Aorta (tissue), 5 donors: Measurements from ENCODE around the gene CD4. TPM values are rescaled to one million over a fixed set of nuclear protein-coding genes. Genes with fewer than 3 reads are reported as not detected.

Source experiments
- ATAC-seq: fragments of 200-7000 bp; cut with Tn5 transposase; one replicate; pipeline ENCODE4 v1.9.1; 2022; ENCODE audit warnings: moderate library complexity; ENCODE audit not compliant: low FRiP score
- DNase-seq, 2 donors: peaks; one replicate each; pipeline ENCODE4 v3.0.0-alpha.2; 2020
- H3K27ac ChIP-seq, 2 donors: one replicate each; pipeline ENCODE4 v1.5.1; 2013; ENCODE audit warnings: low read length in 2 of 2, mild to moderate bottlenecking in 2 of 2, moderate library complexity in 2 of 2, control low read depth in 1 of 2, inconsistent platforms in 1 of 2, low read depth in 1 of 2
- H3K27me3 ChIP-seq, 2 donors: one replicate each; pipeline ENCODE4 v1.6.1; 2013; ENCODE audit warnings: control low read depth in 1 of 2, low read length in 1 of 2, mild to moderate bottlenecking in 1 of 2, moderate library complexity in 1 of 2; ENCODE audit not compliant: insufficient read depth in 2 of 2, control insufficient read depth in 1 of 2
- H3K36me3 ChIP-seq, 2 donors: one replicate each; pipeline ENCODE4 v1.6.1; 2013; ENCODE audit warnings: control low read depth in 1 of 2, low read length in 1 of 2, mild to moderate bottlenecking in 1 of 2; ENCODE audit not compliant: insufficient read depth in 2 of 2, control insufficient read depth in 1 of 2
- H3K4me1 ChIP-seq, 2 donors: one replicate each; pipeline ENCODE4 v1.6.1; 2013; ENCODE audit warnings: low read length in 2 of 2, control low read depth in 1 of 2, mild to moderate bottlenecking in 1 of 2, moderate library complexity in 1 of 2; ENCODE audit not compliant: insufficient read depth in 2 of 2, control insufficient read depth in 1 of 2
- H3K4me3 ChIP-seq, 2 donors: one replicate each; pipeline ENCODE4 v1.5.1; 2013; ENCODE audit warnings: low read length in 2 of 2, control low read depth in 1 of 2, mild to moderate bottlenecking in 1 of 2
- H3K9me3 ChIP-seq: one replicate; pipeline ENCODE4 v1.6.1; 2013; ENCODE audit warnings: mild to moderate bottlenecking, low read length; ENCODE audit not compliant: control insufficient read depth
- WGBS, 2 donors: extraction: QIAGEN DNeasy Blood & Tissue Kit; methylation state at CpG; one replicate each; pipeline ENCODE4 v1.1.7; 2013; 5-methylcytosine and 5-hydroxymethylcytosine counted together
- intact Hi-C, 2 donors: fragments of 100-400 bp; cut with DNase I; formaldehyde crosslinking; loops; one replicate each; pipeline versions ENCODE4 v1.14.2 to v1.15.0; 2022
- polyA plus RNA-seq, 2 donors: library from polyadenylated mRNA; stranded (reverse); fragments of 200-250 nt; gene quantifications; one replicate each; pipeline ENCODE4 v1.2.3, GENCODE V29; 2013
- total RNA-seq, 2 donors: library from RNA; stranded (reverse); fragmentation: NEBNext Ultra II Directional; extraction: Animal tissue kit (Norgen Biotek cat#: 25700); gene quantifications; one replicate each; pipeline ENCODE4 v1.2.1, GENCODE V29; 2021
- donor health status: healthy with polysubstance abuse.
- donor health status: Bipolar disorder and iron deficiency.
- donor health status: DM: no; HTN: no; CAD: no.
- donor health status: DM: no; HTN: no; CAD: no.
- donor health status: DM: yes; HTN: yes; CAD: no.

The CD4 gene
- total and polyA plus RNA-seq, 4 donors, result 2.1 to 40.6 (median 17.2) TPM

DNA sequence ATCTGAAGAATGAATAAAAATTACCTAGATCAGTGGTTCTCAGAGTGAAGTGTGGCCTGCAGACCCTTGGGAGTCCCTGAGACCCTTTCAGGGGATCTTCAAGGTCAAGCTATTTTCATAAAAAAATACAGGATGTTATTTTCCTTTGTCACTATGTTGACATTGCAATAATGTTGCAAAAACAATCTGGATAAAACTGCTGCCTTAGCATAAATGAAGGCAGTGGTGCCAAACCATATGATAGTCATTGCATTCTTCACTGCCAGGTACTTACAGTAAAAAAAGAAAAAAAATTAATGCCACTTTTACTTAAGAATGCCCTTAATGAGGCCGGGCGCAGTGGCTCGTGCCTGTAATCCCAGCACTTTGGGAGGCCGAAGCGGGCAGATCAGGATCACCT, 2.0 kb upstream of the CD4 start:
- no peak for ATAC-seq
- WGBS, 2 donors, result 96 to 97% methylated on average over 5 of the region's 5 CpGs

GRCh38 chr12:6790496-6791150, 1.3 kb downstream of the CD4 start:
- WGBS, 2 donors, result 87 to 91% methylated on average over 12 of the region's 12 CpGs
- H3K27me3 ChIP-seq, result no peaks in the 10 kb centered on the region
- no peaks in the 10 kb centered on the region for H3K4me1 ChIP-seq
- no peak overlapping the region for H3K27ac ChIP-seq
- DNase-seq, result no peak
- intact Hi-C loops, result no loop called here
- H3K36me3 ChIP-seq, result no peaks in the 10 kb centered on the region
- no peak for ATAC-seq
- H3K4me3 ChIP-seq, result no peak overlapping the region
- H3K9me3 ChIP-seq, result no peaks in the 10 kb centered on the region

More for the DNA sequence above, 2.0 kb upstream of the CD4 start:
- H3K27me3 ChIP-seq, result no peaks in the 10 kb centered on the region
- H3K4me1 ChIP-seq, result no peaks in the 10 kb centered on the region
- H3K36me3 ChIP-seq, result no peaks in the 10 kb centered on the region
- H3K9me3 ChIP-seq, result no peaks in the 10 kb centered on the region
- H3K27ac ChIP-seq, result no peak overlapping the region
- intact Hi-C loops, result no loop called here
- no peak overlapping the region for H3K4me3 ChIP-seq
- DNase-seq, result no peak

GRCh38 chr12:6791931-6792520, 2.7 kb downstream of the CD4 start:
- ATAC-seq, result no peak
- no peaks in the 10 kb centered on the region for H3K9me3 ChIP-seq
- intact Hi-C loops, result no loop called here
- H3K27ac ChIP-seq, result no peak overlapping the region
- H3K4me1 ChIP-seq, result no peaks in the 10 kb centered on the region
- H3K4me3 ChIP-seq, result no peak overlapping the region
- no peaks in the 10 kb centered on the region for H3K27me3 ChIP-seq
- DNase-seq, result no peak
- WGBS, 2 donors, result 86 to 92% methylated on average over 12 to 13 of the region's 13 CpGs
- H3K36me3 ChIP-seq, result no peaks in the 10 kb centered on the region

GRCh38 chr12:6792522-6793201, 3.3 kb downstream of the CD4 start:
- 19 to 32% methylated on average over 12 of the region's 12 CpGs for WGBS, 2 donors

DNA sequence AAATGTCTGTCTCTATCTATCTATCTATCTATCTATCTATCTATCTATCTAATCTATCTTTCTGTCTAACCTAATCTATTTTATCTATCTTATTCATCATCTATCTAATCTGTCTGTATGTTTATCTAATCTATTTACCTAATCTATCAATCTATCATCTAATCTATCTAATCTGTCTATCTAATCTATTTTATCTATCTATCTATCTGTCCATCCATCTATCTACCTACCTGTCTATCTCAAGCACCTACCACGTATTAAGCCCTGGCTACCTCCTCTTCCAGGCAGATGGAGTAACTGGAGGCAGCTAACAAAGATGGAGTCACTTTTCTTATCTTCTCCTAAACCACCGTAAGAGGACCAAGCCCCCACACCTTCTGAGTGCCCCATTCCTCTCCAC, 5.8 kb downstream of the CD4 start:
- WGBS, 2 donors, result 78 to 88% methylated on average over 2 of the region's 2 CpGs
- no peak for DNase-seq
- intact Hi-C loops, result no loop called here
- no peaks in the 10 kb centered on the region for H3K27me3 ChIP-seq
- no peaks in the 10 kb centered on the region for H3K36me3 ChIP-seq
- no peaks in the 10 kb centered on the region for H3K4me1 ChIP-seq
- H3K4me3 ChIP-seq, result no peak overlapping the region
- ATAC-seq, result no peak
- H3K9me3 ChIP-seq, result no peaks in the 10 kb centered on the region
- H3K27ac ChIP-seq, result no peak overlapping the region

More at GRCh38 chr12:6792522-6793201, 3.3 kb downstream of the CD4 start:
- DNase-seq (peak in 1 of 2 donors; percentile 82), ATAC-seq (peak; percentile 58)
- Histone ChIP-seq H3K36me3 (no peaks in the 10 kb centered on the region), H3K4me3 (no peak overlapping the region), H3K27ac (no peak overlapping the region), H3K9me3 (no peaks in the 10 kb centered on the region), H3K4me1 (no peaks in the 10 kb centered on the region), H3K27me3 (no peaks in the 10 kb centered on the region)
- intact Hi-C loops, result no loop called here

- ATAC-seq (no peak), DNase-seq (no peak)
- Histone ChIP-seq H3K9me3 (no peaks in the 10 kb centered on the region), H3K27me3 (no peaks in the 10 kb centered on the region), H3K4me1 (no peaks in the 10 kb centered on the region), H3K27ac (no peak overlapping the region), H3K4me3 (no peak overlapping the region), H3K36me3 (no peaks in the 10 kb centered on the region)
- 91 to 94% methylated on average over 4 of the region's 4 CpGs for WGBS, 2 donors
- intact Hi-C loops, result no loop called here
Observed at GRCh38 chr12:6796576-6796975, 7.2 kb downstream of the CD4 start.

DNA sequence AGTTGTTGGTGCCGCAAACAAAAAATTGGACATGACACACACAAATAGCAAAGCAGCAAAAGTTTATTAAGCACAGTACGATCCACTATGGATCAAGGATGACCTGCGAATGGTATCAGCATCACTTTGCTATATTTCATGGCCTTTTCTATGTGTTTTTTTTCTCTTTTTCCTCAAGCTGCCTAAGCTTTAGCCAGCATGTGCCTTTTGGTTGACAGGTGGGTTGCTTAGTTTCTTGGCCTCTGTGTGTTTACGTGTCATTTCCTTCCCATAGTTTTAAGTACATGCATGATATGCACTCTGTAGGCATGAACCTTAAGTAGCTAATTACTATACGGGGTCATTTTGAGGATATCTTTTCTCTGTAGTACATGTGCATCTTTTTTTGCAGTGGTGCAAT, 9.8 kb downstream of the CD4 start:
- DNase-seq, result no peak
- no peak overlapping the region for H3K27ac ChIP-seq

GRCh38 chr12:6807170-6807569, 17.8 kb downstream of the CD4 start:
- H3K9me3 ChIP-seq, result no peaks in the 10 kb centered on the region
- H3K27ac ChIP-seq, result no peak overlapping the region
- ATAC-seq (no peak), DNase-seq (no peak)
- no peaks in the 10 kb centered on the region for H3K36me3 ChIP-seq
- intact Hi-C loops, result no loop called here
- 79 to 82% methylated on average over 1 of the region's 1 CpG for WGBS, 2 donors
- H3K4me3 ChIP-seq, result no peak overlapping the region
- no peaks in the 10 kb centered on the region for H3K4me1 ChIP-seq
- H3K27me3 ChIP-seq, result no peaks in the 10 kb centered on the region

More for the DNA sequence above, 9.8 kb downstream of the CD4 start:
- Histone ChIP-seq H3K4me1 (no peaks in the 10 kb centered on the region), H3K27me3 (no peaks in the 10 kb centered on the region), H3K4me3 (no peak overlapping the region), H3K36me3 (no peaks in the 10 kb centered on the region), H3K9me3 (no peaks in the 10 kb centered on the region)
- intact Hi-C loops, result no loop called here
- WGBS, 2 donors, result 87 to 92% methylated on average over 5 of the region's 5 CpGs
- ATAC-seq, result no peak

DNA sequence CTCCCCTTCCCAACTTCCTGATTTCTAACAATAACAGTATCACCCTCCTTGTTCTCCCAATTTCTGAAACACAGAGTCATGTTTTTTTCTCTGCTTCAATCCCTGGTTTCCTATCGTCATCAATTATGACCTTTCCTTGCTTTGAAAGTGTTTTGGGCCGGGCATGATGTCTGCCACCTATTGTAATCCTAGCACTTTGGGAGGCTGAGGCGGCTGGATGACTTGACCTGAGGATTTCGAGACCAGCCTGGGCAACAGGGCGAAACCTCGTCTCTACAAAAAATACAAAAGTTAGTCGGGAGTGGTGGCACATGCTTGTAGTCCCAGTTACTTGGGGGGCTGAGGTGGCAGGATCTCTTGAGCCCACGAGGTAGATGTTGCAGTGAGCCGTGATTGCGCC, 19.7 kb downstream of the CD4 start:
- no peak overlapping the region for H3K27ac ChIP-seq
- H3K4me1 ChIP-seq, result no peaks in the 10 kb centered on the region
- H3K9me3 ChIP-seq, result no peaks in the 10 kb centered on the region
- no peaks in the 10 kb centered on the region for H3K27me3 ChIP-seq
- WGBS, 2 donors, result 84 to 85% methylated on average over 10 of the region's 10 CpGs
- intact Hi-C loops, result no loop called here
- no peaks in the 10 kb centered on the region for H3K36me3 ChIP-seq
- no peak for DNase-seq
- ATAC-seq, result no peak
- H3K4me3 ChIP-seq, result no peak overlapping the region
